Astrocyte of the spinal cord (primary cell): ENCODE measurements around the gene EDA2R.

Experiments used
- DNase-seq: peaks from one replicate; pipeline ENCODE4 v3.0.0; 2011; ENCODE audit warnings: low read depth, low spot score
- H3K4me3 ChIP-seq: 2 replicates; pipeline ENCODE4 v1.5.1; 2011; ENCODE audit warnings: low read depth, mild to moderate bottlenecking, low read length, moderate library complexity
- CTCF ChIP-seq: IDR thresholded peaks from 2 replicates; pipeline ENCODE4 v1.5.1; 2012; ENCODE audit warnings: low read depth, mild to moderate bottlenecking, low read length, inconsistent platforms
- in situ Hi-C: cut with HindIII; loops from 2 replicates; pipeline ENCODE4 v1.10.0; 2017; ENCODE audit warnings: low sequenced_read_pairs

The EDA2R gene

GRCh38 chrX:66638591-66639500 lies at the start of gene EDA2R:
TSS of gene EDA2R (minus strand) at chrX:66639078. CDS start at chrX:66616020, 23,058 bp downstream.
- in situ Hi-C loops, result no loop called here
- peak; percentile 89 for DNase-seq
- no peak for TF ChIP-seq CTCF
- H3K4me3 ChIP-seq, result peak within 1 kb of the TSS; percentile 56

GRCh38 chrX:66684196-66684595 lies 45.3 kb upstream of the EDA2R start:
- in situ Hi-C loops, result no loop called here
- no peak for DNase-seq
- TF ChIP-seq CTCF, result no peak
- no peak overlapping the region for H3K4me3 ChIP-seq

GRCh38 chrX:66680451-66680850 lies 41.6 kb upstream of the EDA2R start:
- no peak overlapping the region for H3K4me3 ChIP-seq
- TF ChIP-seq CTCF, result no peak
- DNase-seq, result peak; percentile 36
- in situ Hi-C loops, result no loop called here

GRCh38 chrX:66677430-66677829 lies 38.6 kb upstream of the EDA2R start:
- no peak for TF ChIP-seq CTCF
- H3K4me3 ChIP-seq, result no peak overlapping the region
- in situ Hi-C loops, result no loop called here
- DNase-seq, result peak; percentile 36

GRCh38 chrX:66676990-66677389 lies 38.1 kb upstream of the EDA2R start:
- DNase-seq, result peak; percentile 72
- TF ChIP-seq CTCF, result no peak
- in situ Hi-C loops, result no loop called here
- no peak overlapping the region for H3K4me3 ChIP-seq

- peak; percentile 54 for DNase-seq
- in situ Hi-C loops, result no loop called here
- no peak for TF ChIP-seq CTCF
- H3K4me3 ChIP-seq, result no peak overlapping the region
Observed at GRCh38 chrX:66676413-66676812, 37.5 kb upstream of the EDA2R start.
